Mesodermal cell (in vitro differentiated cells): ENCODE results near the gene SSBP2.
"Not testable (repeated sequence)": the region's sequence is repeated elsewhere in the genome, so short reads cannot be mapped to it uniquely, and the experiment has no call there.

Experiments
- H3K27ac ChIP-seq: 2 replicates; pipeline ENCODE4 v1.7.0; 2013; ENCODE audit warnings: mild to moderate bottlenecking, low read depth, low read length, moderate library complexity; ENCODE audit not compliant: severe bottlenecking
- H3K36me3 ChIP-seq: 2 replicates; pipeline ENCODE4 v1.7.1; 2013; ENCODE audit warnings: mild to moderate bottlenecking, low read length, moderate library complexity; ENCODE audit not compliant: control insufficient read depth, insufficient read depth
- H3K4me1 ChIP-seq: one replicate; pipeline ENCODE4 v1.7.1; 2013; ENCODE audit warnings: mild to moderate bottlenecking, low read length; ENCODE audit not compliant: insufficient read depth, control insufficient read depth, poor library complexity, severe bottlenecking
- H3K4me3 ChIP-seq: 2 replicates; pipeline ENCODE4 v1.7.0; 2013; ENCODE audit warnings: low read length, control low read depth, mild to moderate bottlenecking; ENCODE audit not compliant: insufficient read depth, poor library complexity, severe bottlenecking; ENCODE audit errors: extremely low read depth
- H3K9me3 ChIP-seq: 2 replicates; pipeline ENCODE4 v1.7.1; 2013; ENCODE audit warnings: mild to moderate bottlenecking, low read length, moderate library complexity; ENCODE audit not compliant: control insufficient read depth
- WGBS, 2 experiments: methylation state at CpG; one replicate each; pipeline ENCODE4 v1.1.5; 2013; ENCODE audit warnings: missing lambda C conversion rate in 2 of 2; ENCODE audit not compliant: insufficient coverage in 2 of 2; 5-methylcytosine and 5-hydroxymethylcytosine counted together

The SSBP2 gene

DNA sequence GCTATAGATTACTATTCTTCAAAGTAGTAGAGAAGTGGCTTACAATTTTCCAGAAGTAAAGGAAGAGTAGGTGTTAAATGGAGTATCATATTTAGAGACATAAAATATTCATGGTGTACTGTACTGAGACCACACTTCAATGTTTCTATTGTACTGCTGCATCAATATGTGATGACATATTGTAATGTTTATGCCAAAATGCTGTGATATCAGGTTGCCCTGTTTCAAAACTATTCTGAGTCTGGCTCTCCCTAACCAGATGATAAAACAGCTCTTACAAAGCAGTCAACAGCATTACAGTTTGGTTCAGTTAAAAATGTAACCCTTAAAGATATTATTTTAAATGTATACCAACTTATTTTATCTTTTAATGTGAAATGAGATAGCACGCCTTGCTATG is 326.2 kb downstream of the SSBP2 start:
- H3K27ac ChIP-seq: no peak overlapping the region
- H3K36me3 ChIP-seq: no peaks in the 10 kb centered on the region
- WGBS, 2 experiments: no CpG with 5 or more reads among the region's 1 CpG
- no peak overlapping the region for H3K4me3 ChIP-seq
- H3K9me3 ChIP-seq: no peaks in the 10 kb centered on the region
- H3K4me1 ChIP-seq: peaks cover 4% of the 10 kb centered on the region

DNA sequence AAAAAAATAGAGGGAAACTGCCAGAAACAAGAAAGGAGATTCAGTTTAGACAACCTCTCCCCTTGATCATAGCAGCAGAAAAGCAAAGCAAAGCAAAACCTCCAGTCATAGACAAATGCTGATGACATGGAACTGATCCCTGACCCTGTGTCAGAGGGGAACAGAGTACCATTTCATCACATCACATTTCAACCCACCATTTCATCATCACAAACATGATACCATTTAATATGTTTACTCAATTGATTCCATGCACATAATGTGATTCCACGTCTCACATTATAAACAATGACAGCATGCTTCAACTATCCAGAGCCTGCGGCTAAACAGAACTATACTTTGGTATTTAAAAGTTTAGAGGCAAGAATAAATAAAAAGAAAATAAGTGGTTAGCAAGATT is 328.2 kb downstream of the SSBP2 start:
- H3K36me3 ChIP-seq: no peaks in the 10 kb centered on the region
- no peak overlapping the region for H3K27ac ChIP-seq
- no CpG with 5 or more reads among the region's 2 CpGs for WGBS, 2 experiments

DNA sequence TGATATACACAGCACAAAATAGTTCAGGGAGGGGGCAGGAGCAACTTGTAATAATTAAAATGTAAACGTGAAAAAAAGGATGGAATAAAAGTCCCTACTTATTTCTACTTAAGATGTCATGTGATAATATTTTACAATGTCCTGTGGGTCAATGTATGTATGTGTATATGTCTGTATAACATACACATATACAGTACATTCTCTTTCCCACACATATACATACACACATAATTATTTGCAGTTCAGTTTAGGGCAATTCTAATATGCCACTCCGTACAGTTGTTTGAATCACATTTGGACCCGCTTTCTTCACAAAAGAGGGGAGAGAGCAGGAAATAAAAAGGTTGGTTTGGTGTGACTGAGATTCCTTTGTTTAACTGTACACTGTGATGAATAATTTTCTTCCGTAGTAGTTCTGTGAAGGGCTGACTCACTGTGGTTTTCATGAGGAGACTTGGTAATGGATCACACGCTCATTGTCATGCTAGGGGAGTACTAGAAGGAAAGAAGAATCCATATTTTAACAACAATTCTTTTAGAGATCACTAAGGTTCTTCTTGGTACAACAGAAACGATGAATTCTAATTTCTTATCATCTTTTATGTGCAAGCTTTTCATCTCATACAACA is 330.7 kb downstream of the SSBP2 start:
- WGBS, 2 experiments: 69 to 75% methylated on average over 2 to 3 of the region's 6 CpGs
- Histone ChIP-seq H3K9me3 (no peaks in the 10 kb centered on the region), H3K4me1 (peaks cover 4% of the 10 kb centered on the region), H3K36me3 (no peaks in the 10 kb centered on the region), H3K4me3 (no peak overlapping the region), H3K27ac (peak overlapping the region; percentile 67)

More for the DNA sequence above, 328.2 kb downstream of the SSBP2 start:
- H3K4me3 ChIP-seq: no peak overlapping the region
- H3K4me1 ChIP-seq: peaks cover 4% of the 10 kb centered on the region
- no peaks in the 10 kb centered on the region for H3K9me3 ChIP-seq

DNA sequence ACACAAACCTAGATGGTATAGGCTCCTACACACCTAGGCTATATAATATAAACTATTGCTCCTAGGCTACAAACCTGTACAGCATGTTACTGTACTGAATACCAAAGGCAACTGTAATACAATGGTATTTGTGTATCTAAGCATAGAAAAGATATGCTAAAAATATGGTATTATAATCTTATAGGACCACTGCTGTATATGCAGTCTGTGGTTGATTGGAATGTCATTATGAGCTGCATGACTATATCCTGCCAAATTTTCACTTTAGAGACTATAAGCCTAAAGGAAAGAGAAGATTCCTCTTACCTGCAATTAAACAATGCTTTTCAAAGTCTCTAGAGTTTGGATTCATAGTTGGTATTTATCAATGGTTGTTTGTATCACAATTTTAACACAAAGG is 332.3 kb downstream of the SSBP2 start:
- no peak overlapping the region for H3K4me3 ChIP-seq
- peaks cover 4% of the 10 kb centered on the region for H3K4me1 ChIP-seq
- H3K36me3 ChIP-seq: no peaks in the 10 kb centered on the region
- H3K9me3 ChIP-seq: no peaks in the 10 kb centered on the region
- H3K27ac ChIP-seq: no peak overlapping the region

DNA sequence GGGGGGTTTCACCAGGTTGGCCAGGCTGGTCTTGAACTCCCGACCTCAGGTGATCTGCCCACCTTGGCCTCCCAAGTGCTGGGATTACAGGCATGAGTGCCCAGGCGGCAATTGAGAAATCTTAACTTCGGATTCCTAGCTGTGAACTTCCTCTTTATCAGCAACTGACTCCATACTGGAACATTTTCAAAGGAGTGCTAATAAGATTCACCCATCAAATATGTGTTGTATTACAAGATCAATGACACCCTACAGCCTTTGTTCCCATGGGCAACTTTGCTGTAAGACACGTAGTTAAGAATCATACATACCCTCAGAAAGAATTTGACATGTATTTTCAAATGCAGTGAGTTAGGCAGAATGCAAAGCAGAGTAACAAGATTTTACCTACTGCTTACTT is 333.8 kb downstream of the SSBP2 start:
- Histone ChIP-seq H3K4me3 (no peak overlapping the region), H3K27ac (no peak overlapping the region), H3K4me1 (peaks cover 4% of the 10 kb centered on the region), H3K36me3 (no peaks in the 10 kb centered on the region), H3K9me3 (no peaks in the 10 kb centered on the region)
- WGBS, 2 experiments: 83% methylated on average over 1 to 3 of the region's 4 CpGs

DNA sequence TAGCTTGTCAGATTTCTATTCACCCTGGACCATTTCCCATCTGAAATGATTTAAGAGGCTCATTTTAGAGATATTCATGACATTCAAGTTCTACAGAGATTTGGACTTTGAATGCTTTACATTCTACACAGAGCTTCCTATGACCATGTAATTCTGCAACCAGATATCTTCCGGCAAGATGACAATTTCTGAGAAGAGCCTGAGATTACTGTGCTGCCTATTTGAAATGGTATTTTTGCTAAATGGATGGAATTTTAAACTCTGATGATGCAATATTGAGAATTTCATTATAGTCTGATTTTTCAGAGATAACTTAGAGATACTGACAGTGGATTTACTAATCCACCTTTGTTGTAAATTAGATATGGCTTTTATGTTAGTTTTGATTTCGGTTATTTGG is 341.0 kb downstream of the SSBP2 start:
- Histone ChIP-seq H3K9me3 (no peaks in the 10 kb centered on the region), H3K36me3 (no peaks in the 10 kb centered on the region), H3K27ac (no peak overlapping the region), H3K4me3 (no peak overlapping the region), H3K4me1 (no peaks in the 10 kb centered on the region)
- WGBS, 2 experiments: 100% methylated on average over 1 of the region's 2 CpGs; no CpG with 5 or more reads in 1 of the 2 experiments

DNA sequence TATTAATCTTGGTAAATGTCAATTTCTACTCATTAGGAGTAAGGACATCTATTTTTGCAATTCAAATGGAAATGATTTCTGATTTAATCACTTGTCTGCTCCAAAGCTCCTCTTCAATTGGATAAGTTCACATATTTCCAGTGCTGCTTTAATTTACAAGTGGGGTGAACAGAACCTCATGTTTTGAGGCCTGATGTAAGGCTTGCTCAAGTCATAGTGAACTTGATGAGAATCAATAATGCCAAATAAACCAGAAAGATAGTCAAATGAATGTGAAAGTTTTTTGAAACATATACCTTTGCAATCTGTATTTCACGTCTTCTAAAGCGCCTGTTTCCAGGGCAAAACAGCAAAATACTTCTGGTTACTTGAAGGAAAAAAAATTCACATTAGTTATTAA is 341.5 kb downstream of the SSBP2 start:
- H3K27ac ChIP-seq: no peak overlapping the region
- H3K36me3 ChIP-seq: no peaks in the 10 kb centered on the region
- WGBS, 2 experiments: no CpG with 5 or more reads among the region's 2 CpGs
- H3K4me1 ChIP-seq: no peaks in the 10 kb centered on the region
- no peaks in the 10 kb centered on the region for H3K9me3 ChIP-seq
- no peak overlapping the region for H3K4me3 ChIP-seq

DNA sequence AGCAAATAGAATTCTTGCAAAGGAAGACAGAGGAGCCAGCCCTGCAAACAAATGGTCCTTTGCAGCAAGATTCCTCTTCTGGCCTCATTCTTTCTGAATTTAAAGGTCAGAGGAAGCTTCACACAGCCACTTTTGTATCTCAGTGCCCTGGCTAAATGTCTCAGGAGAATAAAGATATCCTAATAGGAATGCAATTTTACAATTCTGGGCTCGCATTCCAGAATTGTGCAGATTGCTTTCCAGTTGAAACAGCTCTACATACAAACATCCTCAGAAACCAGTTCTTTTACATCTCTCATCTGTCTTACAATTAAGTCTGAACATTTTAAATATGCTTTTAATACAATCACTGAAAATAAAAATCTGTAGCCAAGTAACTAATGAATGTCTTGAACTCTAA is 342.4 kb downstream of the SSBP2 start:
- 67 to 80% methylated on average over 1 of the region's 1 CpG for WGBS, 2 experiments
- H3K9me3 ChIP-seq: no peaks in the 10 kb centered on the region
- no peaks in the 10 kb centered on the region for H3K36me3 ChIP-seq
- no peak overlapping the region for H3K4me3 ChIP-seq
- H3K4me1 ChIP-seq: no peaks in the 10 kb centered on the region
- H3K27ac ChIP-seq: no peak overlapping the region

DNA sequence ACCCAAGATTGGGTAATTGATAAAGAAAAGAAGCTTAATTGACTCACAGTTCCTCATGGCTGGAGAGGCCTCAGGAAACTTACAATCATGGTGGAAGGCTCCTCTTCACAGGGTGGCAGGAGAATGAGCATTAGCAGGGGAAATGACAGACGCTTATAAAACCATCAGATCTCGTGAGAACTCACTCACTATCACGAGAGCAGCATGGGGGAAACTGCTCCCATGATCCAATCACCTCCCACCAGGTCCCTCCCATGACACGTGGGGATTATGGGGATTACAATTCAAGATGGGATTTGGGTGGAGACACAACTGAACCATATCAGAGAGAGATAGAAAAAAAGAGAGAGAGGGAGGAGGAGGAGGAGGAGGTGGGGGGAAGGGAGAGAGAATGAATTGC is 343.1 kb downstream of the SSBP2 start:
- not testable (repeated sequence) for H3K36me3 ChIP-seq, H3K9me3 ChIP-seq, H3K4me1 ChIP-seq, H3K4me3 ChIP-seq, H3K27ac ChIP-seq
- no CpG with 5 or more reads among the region's 4 CpGs for WGBS, 2 experiments

DNA sequence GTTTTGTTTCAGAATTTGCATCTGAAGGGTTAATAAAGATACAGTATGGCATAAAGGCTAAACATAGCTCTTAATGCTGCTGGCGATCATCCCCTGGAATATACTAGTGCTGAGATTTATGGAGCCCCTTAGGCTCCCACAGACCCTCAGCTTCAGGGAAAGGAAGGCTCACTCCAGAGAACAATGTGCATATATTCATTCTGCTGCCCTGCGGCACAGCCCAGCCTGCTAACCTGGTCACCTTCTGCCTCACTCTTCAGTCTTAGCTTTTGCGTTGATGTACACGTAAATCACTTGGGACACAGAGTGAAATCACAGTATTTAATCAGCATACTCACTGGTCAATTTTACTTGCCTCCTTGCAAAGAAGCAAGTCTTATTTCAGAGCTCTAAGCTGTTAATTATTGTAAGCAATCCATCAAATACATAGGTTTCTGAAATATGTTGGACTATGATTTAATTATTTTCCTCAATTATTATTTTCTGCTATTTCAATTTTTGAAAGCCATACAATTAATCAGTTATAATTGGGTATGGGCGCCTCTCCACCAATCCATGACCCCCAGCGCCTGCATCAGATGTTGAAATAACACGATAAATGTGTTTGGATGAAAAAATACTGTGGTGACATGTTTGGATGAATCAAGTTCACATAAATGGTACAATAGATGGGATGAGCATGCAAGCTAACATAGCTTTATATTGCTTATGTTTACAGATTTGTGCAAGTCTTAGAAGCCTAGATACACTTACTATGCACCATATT is 345.6 kb downstream of the SSBP2 start:
- WGBS, 2 experiments: 90 to 92% methylated on average over 5 to 6 of the region's 7 CpGs
- no peaks in the 10 kb centered on the region for H3K36me3 ChIP-seq

DNA sequence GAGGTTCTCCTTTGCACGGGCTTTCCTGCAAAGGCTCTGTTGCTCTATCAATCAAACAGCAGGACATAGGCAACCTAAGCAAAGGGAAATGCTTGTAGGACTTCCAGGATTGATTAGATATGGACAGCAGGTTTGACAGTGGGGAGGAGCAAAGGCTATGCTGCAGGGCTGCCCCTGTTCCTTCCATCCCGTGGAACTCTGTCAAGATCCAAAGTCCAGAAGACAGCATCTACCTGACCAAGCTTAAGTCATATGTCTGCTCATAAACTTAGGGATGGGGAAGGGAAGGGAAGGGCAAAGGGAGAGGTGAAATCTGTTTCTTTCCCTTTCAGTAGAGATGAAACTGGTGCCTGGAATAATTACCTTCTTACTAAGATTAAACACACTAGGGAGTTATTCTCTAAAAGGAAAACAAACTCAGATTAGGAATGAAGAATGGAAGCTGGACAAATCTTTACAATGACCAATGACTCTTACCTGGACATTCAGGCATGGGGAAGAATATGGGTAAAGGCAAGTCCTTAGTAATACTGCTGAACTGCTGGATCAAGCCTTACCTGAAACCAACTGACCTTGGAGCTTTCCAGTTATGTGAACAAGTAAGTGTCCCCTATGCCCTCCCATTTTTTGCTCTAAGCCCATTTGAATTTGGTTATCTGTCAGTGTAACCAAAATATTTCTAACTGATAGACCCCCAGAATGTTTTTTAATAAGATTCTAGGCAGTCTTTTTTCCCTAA is 348.5 kb downstream of the SSBP2 start:
- WGBS, 2 experiments: 57% methylated on average over 2 of the region's 2 CpGs; no CpG with 5 or more reads in 1 of the 2 experiments
- no peaks in the 10 kb centered on the region for H3K4me1 ChIP-seq
- no peak overlapping the region for H3K4me3 ChIP-seq
- H3K36me3 ChIP-seq: no peaks in the 10 kb centered on the region
- no peaks in the 10 kb centered on the region for H3K9me3 ChIP-seq
- no peak overlapping the region for H3K27ac ChIP-seq

More for the DNA sequence above, 345.6 kb downstream of the SSBP2 start:
- Histone ChIP-seq H3K4me3 (no peak overlapping the region), H3K27ac (no peak overlapping the region), H3K9me3 (no peaks in the 10 kb centered on the region), H3K4me1 (no peaks in the 10 kb centered on the region)
